ENCODE results near the gene QSOX2.

The QSOX2 gene

GRCh38 chr9:136174779-136175615 lies 70.6 kb downstream of the QSOX2 start:
- H3K36me3 ChIP-seq (ENCODE audit: control insufficient read depth in 4 of 4, insufficient read depth in 4 of 4, low read length in 3 of 4): no peaks in the 10 kb centered on the region
- H3K4me1 ChIP-seq (ENCODE audit: control extremely low read depth in 1 of 4, control insufficient read depth in 4 of 4, insufficient read depth in 4 of 4, low read length in 3 of 4): no peaks in the 10 kb centered on the region
- POLR2A ChIA-PET: no interaction called here
- H3K9me3 ChIP-seq (ENCODE audit: control extremely low read depth in 1 of 5, control insufficient read depth in 4 of 5, insufficient read depth in 2 of 5, low read depth in 1 of 5, low read length in 4 of 5): no peaks in the 10 kb centered on the region
- no peak overlapping the region for H3K4me3 ChIP-seq (ENCODE audit: control insufficient read depth in 1 of 7, extremely low read depth in 1 of 7, insufficient read depth in 4 of 7, low read depth in 2 of 7, low read length in 6 of 7)
- peaks cover 0 to 25% (median 6%) of the 10 kb centered on the region in 5 experiments for H3K27me3 ChIP-seq (replicated peaks in 2 of 5; ENCODE audit: control insufficient read depth in 4 of 5, insufficient read depth in 5 of 5, low read length in 4 of 5)
- 82% methylated on average over 7 of the region's 8 CpGs for WGBS (ENCODE audit: insufficient coverage)
- no peak for DNase-seq
- CTCF ChIA-PET: interaction anchor here (0.7 to 1.4 kb wide), 3 partner anchors 12 to 213 kb away, joined by 3 to 4 read pairs (median 3); no protein-coding TSS in a partner anchor
- no peak overlapping the region for H3K27ac ChIP-seq (ENCODE audit: insufficient read depth in 1 of 2, low read depth in 1 of 2, low read length in 2 of 2, poor library complexity in 1 of 2, severe bottlenecking in 2 of 2)

- DNase-seq: no peak
- WGBS (ENCODE audit: insufficient coverage): 98% methylated on average over 7 of the region's 14 CpGs
- CTCF ChIA-PET: no interaction called here
These were observed 71.8 kb downstream of the QSOX2 start for GRCh38 chr9:136173648-136174290.

GRCh38 chr9:136172412-136173079 lies 73.1 kb downstream of the QSOX2 start:
- no peaks in the 10 kb centered on the region for H3K4me1 ChIP-seq (ENCODE audit: control extremely low read depth in 1 of 4, control insufficient read depth in 4 of 4, insufficient read depth in 4 of 4, low read length in 3 of 4)
- peaks cover 0 to 14% (median 0%) of the 10 kb centered on the region in 5 experiments for H3K27me3 ChIP-seq (replicated peaks in 2 of 5; ENCODE audit: control insufficient read depth in 4 of 5, insufficient read depth in 5 of 5, low read length in 4 of 5)
- over 99% methylated on average over 16 of the region's 16 CpGs for WGBS (ENCODE audit: insufficient coverage)
- H3K9me3 ChIP-seq (ENCODE audit: control extremely low read depth in 1 of 5, control insufficient read depth in 4 of 5, insufficient read depth in 2 of 5, low read depth in 1 of 5, low read length in 4 of 5): no peaks in the 10 kb centered on the region
- DNase-seq: no peak
- no peak overlapping the region for H3K27ac ChIP-seq (ENCODE audit: insufficient read depth in 1 of 2, low read depth in 1 of 2, low read length in 2 of 2, poor library complexity in 1 of 2, severe bottlenecking in 2 of 2)
- ChIA-PET POLR2A (no interaction called here), CTCF (interaction anchor here (1.1 to 2.0 kb wide), 2 partner anchors 52 to 111 kb away, joined by 4 to 7 read pairs; no protein-coding TSS in a partner anchor)
- H3K36me3 ChIP-seq (ENCODE audit: control insufficient read depth in 4 of 4, insufficient read depth in 4 of 4, low read length in 3 of 4): no peaks in the 10 kb centered on the region
- H3K4me3 ChIP-seq (ENCODE audit: control insufficient read depth in 1 of 7, extremely low read depth in 1 of 7, insufficient read depth in 4 of 7, low read depth in 2 of 7, low read length in 6 of 7): no peak overlapping the region

More at GRCh38 chr9:136173648-136174290, 71.8 kb downstream of the QSOX2 start:
- Histone ChIP-seq H3K4me1 (ENCODE audit: control extremely low read depth in 1 of 4, control insufficient read depth in 4 of 4, insufficient read depth in 4 of 4, low read length in 3 of 4) (no peaks in the 10 kb centered on the region), H3K4me3 (ENCODE audit: control insufficient read depth in 1 of 7, extremely low read depth in 1 of 7, insufficient read depth in 4 of 7, low read depth in 2 of 7, low read length in 6 of 7) (no peak overlapping the region), H3K27me3 (replicated peaks in 2 of 5; ENCODE audit: control insufficient read depth in 4 of 5, insufficient read depth in 5 of 5, low read length in 4 of 5) (peaks cover 0 to 19% (median 2%) of the 10 kb centered on the region in 5 experiments), H3K9me3 (ENCODE audit: control extremely low read depth in 1 of 5, control insufficient read depth in 4 of 5, insufficient read depth in 2 of 5, low read depth in 1 of 5, low read length in 4 of 5) (no peaks in the 10 kb centered on the region), H3K27ac (ENCODE audit: insufficient read depth in 1 of 2, low read depth in 1 of 2, low read length in 2 of 2, poor library complexity in 1 of 2, severe bottlenecking in 2 of 2) (no peak overlapping the region), H3K36me3 (ENCODE audit: control insufficient read depth in 4 of 4, insufficient read depth in 4 of 4, low read length in 3 of 4) (no peaks in the 10 kb centered on the region)
- POLR2A ChIA-PET: no interaction called here

GRCh38 chr9:136171801-136172411 lies 73.7 kb downstream of the QSOX2 start:
- Histone ChIP-seq H3K9me3 (ENCODE audit: control extremely low read depth in 1 of 5, control insufficient read depth in 4 of 5, insufficient read depth in 2 of 5, low read depth in 1 of 5, low read length in 4 of 5) (no peaks in the 10 kb centered on the region), H3K27ac (ENCODE audit: insufficient read depth in 1 of 2, low read depth in 1 of 2, low read length in 2 of 2, poor library complexity in 1 of 2, severe bottlenecking in 2 of 2) (no peak overlapping the region), H3K4me1 (ENCODE audit: control extremely low read depth in 1 of 4, control insufficient read depth in 4 of 4, insufficient read depth in 4 of 4, low read length in 3 of 4) (no peaks in the 10 kb centered on the region), H3K27me3 (replicated peaks in 2 of 5; ENCODE audit: control insufficient read depth in 4 of 5, insufficient read depth in 5 of 5, low read length in 4 of 5) (peaks cover 0 to 14% (median 0%) of the 10 kb centered on the region in 5 experiments), H3K36me3 (ENCODE audit: control insufficient read depth in 4 of 4, insufficient read depth in 4 of 4, low read length in 3 of 4) (no peaks in the 10 kb centered on the region), H3K4me3 (ENCODE audit: control insufficient read depth in 1 of 7, extremely low read depth in 1 of 7, insufficient read depth in 4 of 7, low read depth in 2 of 7, low read length in 6 of 7) (no peak overlapping the region)
- ChIA-PET CTCF (interaction anchor here (1.1 to 2.0 kb wide), 5 partner anchors 15 to 111 kb away, joined by 3 to 7 read pairs (median 5); no protein-coding TSS in a partner anchor), POLR2A (no interaction called here)
- WGBS (ENCODE audit: insufficient coverage): 90% methylated on average over 8 of the region's 11 CpGs
- DNase-seq: no peak

GRCh38 chr9:136171009-136171800 lies 74.4 kb downstream of the QSOX2 start:
- 84% methylated on average over 15 of the region's 16 CpGs for WGBS (ENCODE audit: insufficient coverage)
- POLR2A ChIA-PET: no interaction called here
- CTCF ChIA-PET: interaction anchor here (0.6 to 2.5 kb wide), 16 partner anchors 9 to 115 kb away, joined by 3 to 15 read pairs (median 3); no protein-coding TSS in a partner anchor
- no peaks in the 10 kb centered on the region for H3K9me3 ChIP-seq (ENCODE audit: control extremely low read depth in 1 of 5, control insufficient read depth in 4 of 5, insufficient read depth in 2 of 5, low read depth in 1 of 5, low read length in 4 of 5)
- no peak overlapping the region for H3K27ac ChIP-seq (ENCODE audit: insufficient read depth in 1 of 2, low read depth in 1 of 2, low read length in 2 of 2, poor library complexity in 1 of 2, severe bottlenecking in 2 of 2)
- no peak for DNase-seq
- H3K36me3 ChIP-seq (ENCODE audit: control insufficient read depth in 4 of 4, insufficient read depth in 4 of 4, low read length in 3 of 4): no peaks in the 10 kb centered on the region
- H3K4me1 ChIP-seq (ENCODE audit: control extremely low read depth in 1 of 4, control insufficient read depth in 4 of 4, insufficient read depth in 4 of 4, low read length in 3 of 4): no peaks in the 10 kb centered on the region
- H3K27me3 ChIP-seq (replicated peaks in 2 of 5; ENCODE audit: control insufficient read depth in 4 of 5, insufficient read depth in 5 of 5, low read length in 4 of 5): peaks cover 0 to 14% (median 0%) of the 10 kb centered on the region in 5 experiments
- H3K4me3 ChIP-seq (ENCODE audit: control insufficient read depth in 1 of 7, extremely low read depth in 1 of 7, insufficient read depth in 4 of 7, low read depth in 2 of 7, low read length in 6 of 7): no peak overlapping the region
